Left colon (tissue), 2 donors: Measurements from ENCODE around the gene RNH1. TPM values are rescaled to one million over a fixed set of nuclear protein-coding genes. Genes with fewer than 3 reads are reported as not detected.

Experiments used
- ATAC-seq: fragments of 200-7000 bp; cut with Tn5 transposase; one replicate; pipeline ENCODE4 v1.9.1; 2020; ENCODE audit warnings: mild to moderate bottlenecking, moderate library complexity
- DNase-seq, 2 donors: peaks; one replicate each; pipeline ENCODE4 v3.0.0-alpha.2; 2020
- intact Hi-C, 2 donors: fragments of 100-400 bp; cut with DNase I in 1 of 2; cut with micrococcal nuclease in 1 of 2; formaldehyde crosslinking; loops; one replicate each; pipeline versions ENCODE4 v1.11.2 to v1.14.0; 2022; cut with DNase I, micrococcal nuclease
- total RNA-seq, 2 donors: library from RNA; stranded (reverse); fragmentation: NEBNext Ultra II Directional; extraction: Animal tissue kit (Norgen Biotek cat#: 25700); gene quantifications; one replicate each; pipeline ENCODE4 v1.2.1, GENCODE V29; 2021
- donor health status: DM: no; HTN: no; CAD: no.
- donor health status: DM: yes; HTN: yes; CAD: no.

RNH1 gene
- total RNA-seq, 2 donors from 2014 or later: 104 to 124 TPM

- intact Hi-C loops: no loop called here
- ATAC-seq: no peak
- no peak for DNase-seq
These were observed 54.0 kb downstream of the RNH1 start for GRCh38 chr11:452916-453527.

GRCh38 chr11:452203-452744 is 54.8 kb downstream of the RNH1 start:
- intact Hi-C loops: no loop called here
- DNase-seq (no peak), ATAC-seq (no peak)

GRCh38 chr11:451738-452137 is 55.3 kb downstream of the RNH1 start:
- intact Hi-C loops: no loop called here
- ATAC-seq (no peak), DNase-seq (no peak)

GRCh38 chr11:450809-451451 is 56.1 kb downstream of the RNH1 start:
- intact Hi-C loops: no loop called here
- peak; percentile 79 to 85 for DNase-seq
- ATAC-seq: peak; percentile 49

GRCh38 chr11:449889-450808 is 56.9 kb downstream of the RNH1 start, which contains the start of gene PTDSS2:
TSS of gene PTDSS2 (plus strand) at chr11:450279. CDS start at chr11:450456, 177 bp downstream.
- intact Hi-C loops: no loop called here
- DNase-seq: peak; percentile 97
- ATAC-seq: peak; percentile 67

GRCh38 chr11:447923-448731 is 58.9 kb downstream of the RNH1 start:
- DNase-seq (peak; percentile 94 to 99), ATAC-seq (peak; percentile 63)
- intact Hi-C loops: no loop called here

GRCh38 chr11:446891-447290 is 60.2 kb downstream of the RNH1 start:
- peak; percentile 57 to 66 for DNase-seq
- intact Hi-C loops: no loop called here

GRCh38 chr11:445765-446588 is 61.1 kb downstream of the RNH1 start:
- ATAC-seq (peak; percentile 49), DNase-seq (peak; percentile 73 to 84)
- intact Hi-C loops: no loop called here

More at GRCh38 chr11:446891-447290, 60.2 kb downstream of the RNH1 start:
- peak; percentile 5 for ATAC-seq

Other genes with a start within 250 kb of the RNH1 start
- gene NLRP6, start 228.8 kb downstream of the RNH1 start, total RNA-seq: under 1 TPM; 0.92 TPM
- 10 to 100 TPM; 18.8 to 20.6 TPM for gene PGGHG, start 218.1 kb downstream of the RNH1 start, total RNA-seq
- gene IFITM5, start 207.7 kb downstream of the RNH1 start, total RNA-seq: not detected
- 100 to 1,000 TPM in 1 of 2 donors, 10 to 100 TPM in 1; 87.7 to 133 TPM for gene IFITM2, start 199.4 kb downstream of the RNH1 start, total RNA-seq
- gene IFITM1, start 193.2 kb downstream of the RNH1 start, total RNA-seq: 100 to 1,000 TPM in 1 of 2 donors, 10 to 100 TPM in 1; 85.6 to 127 TPM
- gene IFITM3, start 186.4 kb downstream of the RNH1 start, total RNA-seq: 100 to 1,000 TPM; 118 to 136 TPM
- gene B4GALNT4, start 137.7 kb downstream of the RNH1 start, total RNA-seq: 1 to 10 TPM; 2.4 to 3.3 TPM
- 100 to 1,000 TPM; 168 to 194 TPM for gene PKP3, start 113.0 kb downstream of the RNH1 start, total RNA-seq
- gene SIGIRR, start 92.2 kb downstream of the RNH1 start, total RNA-seq: 100 to 1,000 TPM; 123 to 152 TPM
- gene ANO9, start 65.2 kb downstream of the RNH1 start, total RNA-seq: 100 to 1,000 TPM; 141 to 180 TPM
- 10 to 100 TPM; 23.3 to 27.4 TPM for gene PTDSS2, start 57.0 kb downstream of the RNH1 start, total RNA-seq
- 10 to 100 TPM; 42.3 to 58.1 TPM for gene HRAS, start 28.3 kb upstream of the RNH1 start, total RNA-seq
- gene LRRC56, start 30.3 kb upstream of the RNH1 start, total RNA-seq: 1 to 10 TPM; 3.7 to 4.7 TPM
- 10 to 100 TPM; 13.6 to 15.3 TPM for gene LMNTD2, start 53.5 kb upstream of the RNH1 start, total RNA-seq
- 100 to 1,000 TPM in 1 of 2 donors, 10 to 100 TPM in 1; 90.9 to 117 TPM for gene RASSF7, start 53.7 kb upstream of the RNH1 start, total RNA-seq
- 10 to 100 TPM; 31.0 to 33.0 TPM for gene PHRF1, start 69.2 kb upstream of the RNH1 start, total RNA-seq
- 10 to 100 TPM; 29.9 to 36.4 TPM for gene IRF7, start 108.7 kb upstream of the RNH1 start, total RNA-seq
- 100 to 1,000 TPM; 359 to 611 TPM for gene CDHR5, start 117.7 kb upstream of the RNH1 start, total RNA-seq
- gene SCT, start 119.9 kb upstream of the RNH1 start, total RNA-seq: 1 to 10 TPM in 1 of 2 donors, not detected in 1; 2.7 TPM
- gene DRD4, start 130.0 kb upstream of the RNH1 start, total RNA-seq: 1 to 10 TPM; 1.3 to 1.9 TPM
- 10 to 100 TPM; 24.1 to 27.1 TPM for gene DEAF1, start 188.0 kb upstream of the RNH1 start, total RNA-seq
- gene TMEM80, start 188.6 kb upstream of the RNH1 start, total RNA-seq: 10 to 100 TPM; 26.9 to 31.3 TPM
- gene EPS8L2, start 199.0 kb upstream of the RNH1 start, total RNA-seq: 100 to 1,000 TPM; 248 to 294 TPM
- gene TALDO1, start 240.2 kb upstream of the RNH1 start, total RNA-seq: 100 to 1,000 TPM; 159 to 186 TPM